CD1c-positive myeloid dendritic cell (primary cell): ENCODE results near the gene TIE1.

ENCODE experiments used
- DNase-seq: peaks from one replicate; pipeline ENCODE4 v3.0.0-alpha.2; 2016; ENCODE audit errors: extremely low spot score

Gene TIE1

DNA sequence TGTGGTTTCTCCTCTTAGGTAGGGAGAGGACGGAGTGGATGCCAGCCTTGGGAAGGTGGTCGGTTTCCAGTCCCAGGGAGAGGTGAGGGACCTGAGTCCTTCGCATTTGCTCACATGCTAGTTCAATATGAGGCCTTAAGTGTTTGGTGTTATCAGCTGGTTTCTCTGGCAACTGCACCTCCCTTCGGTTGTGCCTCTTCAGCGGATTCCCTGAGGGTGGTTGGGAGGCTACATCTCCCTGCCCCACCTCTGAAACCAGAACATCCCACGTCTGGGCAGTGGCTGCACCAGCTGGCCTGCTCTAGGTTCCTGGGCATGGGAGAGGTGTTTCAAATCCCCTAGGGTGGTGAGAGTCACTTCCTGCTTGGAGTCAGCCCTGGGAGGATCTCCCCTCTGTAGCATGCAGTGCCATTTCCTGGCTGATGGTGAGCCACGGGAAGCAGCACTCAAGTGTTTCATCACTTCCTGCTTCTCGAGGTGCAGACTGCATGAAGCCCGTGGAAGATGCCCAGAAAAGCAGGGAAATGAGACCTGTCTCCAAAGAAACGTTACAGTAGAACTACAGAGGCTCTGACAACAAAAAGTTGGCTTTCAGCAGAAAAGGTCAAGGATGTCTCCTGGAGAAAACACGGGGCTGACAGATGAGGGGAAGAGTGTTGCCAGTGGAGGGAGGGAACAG, 26.5 kb upstream of the TIE1 start:
- peak; percentile 66 for DNase-seq

- DNase-seq, result no peak
These were observed 26.0 kb upstream of the TIE1 start for GRCh38 chr1:43274804-43275180.

GRCh38 chr1:43275826-43276620, 24.8 kb upstream of the TIE1 start:
- DNase-seq, result no peak

GRCh38 chr1:43276673-43277072, 24.1 kb upstream of the TIE1 start:
- no peak for DNase-seq

GRCh38 chr1:43277116-43277876, 23.5 kb upstream of the TIE1 start:
- no peak for DNase-seq

DNA sequence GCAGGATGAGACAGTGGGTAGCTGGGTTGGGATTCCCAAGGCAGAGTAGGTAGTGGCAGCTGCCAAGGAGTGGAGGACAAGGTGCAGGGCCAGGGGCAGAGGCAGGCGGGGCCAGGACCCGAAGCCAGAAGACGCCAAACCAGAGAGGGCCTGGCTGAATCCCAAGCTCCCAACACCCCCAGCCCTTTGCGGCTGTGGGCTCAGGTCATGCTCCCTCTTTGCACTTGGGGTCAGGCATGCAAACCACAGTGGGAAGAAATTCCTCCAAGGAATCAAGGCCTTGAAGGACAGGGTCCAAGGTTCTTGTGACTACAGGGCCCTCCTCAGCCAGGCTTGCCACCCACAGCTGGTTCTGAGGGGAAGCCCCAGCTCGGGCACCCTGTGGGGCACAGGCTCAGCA, 21.6 kb upstream of the TIE1 start:
- no peak for DNase-seq

GRCh38 chr1:43279666-43280065, 21.1 kb upstream of the TIE1 start:
- no peak for DNase-seq

- DNase-seq, result no peak
These were observed 20.1 kb upstream of the TIE1 start for GRCh38 chr1:43280692-43281091.

DNA sequence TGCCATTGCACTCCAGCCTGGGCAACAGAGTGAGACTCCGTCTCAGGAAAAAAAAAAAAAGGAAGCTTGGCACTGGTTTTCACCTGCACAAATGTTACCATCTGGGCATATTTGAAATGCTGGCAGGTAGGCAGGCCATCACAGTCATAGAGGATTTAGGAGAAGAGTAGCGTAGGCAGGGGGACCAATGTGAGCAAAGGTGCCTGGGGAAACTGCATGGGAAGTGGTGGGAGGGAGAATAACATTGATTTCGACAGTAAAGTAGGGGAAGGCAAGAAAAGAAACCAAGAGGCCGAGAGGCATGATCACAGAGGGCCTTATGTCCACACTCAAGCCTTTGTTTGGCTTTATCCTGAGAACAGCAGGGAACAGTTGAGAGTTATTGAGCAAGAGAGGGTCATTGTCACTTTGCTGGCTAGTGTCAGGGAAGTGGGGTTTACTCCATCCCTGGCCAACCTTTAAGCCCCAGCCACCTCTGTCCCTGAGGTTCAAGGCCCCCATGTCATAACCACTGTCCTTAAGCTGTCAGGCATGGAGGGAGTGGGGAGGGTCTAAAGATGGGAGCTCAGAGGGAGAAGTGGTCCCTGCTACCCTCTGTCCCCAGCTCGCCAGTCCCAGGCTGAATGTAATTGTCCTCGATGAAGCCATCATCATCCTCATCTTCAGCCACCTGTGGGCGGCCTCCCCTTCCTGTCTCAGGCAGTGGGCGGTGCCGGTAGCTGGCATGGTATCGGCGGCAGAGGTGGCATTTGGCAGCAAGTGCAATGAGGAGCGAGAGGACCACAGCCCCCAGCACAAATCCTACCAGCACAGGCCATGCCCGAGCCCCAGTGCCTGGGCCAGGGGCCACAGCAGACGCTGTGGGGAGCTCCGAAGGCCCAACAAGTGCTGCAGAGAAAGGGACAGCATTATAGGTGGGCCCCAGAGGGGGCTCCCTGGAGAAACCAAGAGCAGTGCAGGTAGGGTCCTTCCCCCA, 18.3 kb upstream of the TIE1 start:
- DNase-seq, result no peak

DNA sequence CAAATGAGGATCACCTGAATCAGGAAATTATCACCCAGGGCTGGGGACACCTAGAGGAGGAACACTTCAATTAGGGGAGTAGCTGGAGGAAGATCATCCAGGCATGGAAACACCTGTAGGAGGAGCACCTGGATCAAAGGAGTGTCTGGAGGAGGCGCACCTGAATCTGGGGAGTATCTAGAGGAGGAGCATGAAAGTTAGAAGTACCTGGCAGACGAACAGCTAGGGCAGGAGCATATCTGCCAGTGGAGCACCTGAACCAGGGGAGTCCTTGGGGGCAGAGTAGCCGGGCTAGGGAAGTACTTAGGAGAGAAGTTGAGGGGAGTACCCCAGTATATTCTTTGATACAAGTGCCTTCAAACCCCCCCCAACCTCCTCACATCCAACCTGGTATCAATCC, 16.7 kb upstream of the TIE1 start:
- DNase-seq, result no peak

- DNase-seq, result peak; percentile 11
These were observed 16.2 kb upstream of the TIE1 start for GRCh38 chr1:43284546-43285110.

- DNase-seq, result no peak
These were observed 15.4 kb upstream of the TIE1 start, which contains the start of gene C1orf210 for GRCh38 chr1:43285269-43285990. Gene C1orf210, minus strand, starts transcription at chr1:43285581. Its CDS starts 2,311 bp downstream, at chr1:43283270.

- DNase-seq, result no peak
These were observed 14.7 kb upstream of the TIE1 start for GRCh38 chr1:43286115-43286514.

GRCh38 chr1:43286533-43286932, 14.2 kb upstream of the TIE1 start:
- DNase-seq, result no peak

DNA sequence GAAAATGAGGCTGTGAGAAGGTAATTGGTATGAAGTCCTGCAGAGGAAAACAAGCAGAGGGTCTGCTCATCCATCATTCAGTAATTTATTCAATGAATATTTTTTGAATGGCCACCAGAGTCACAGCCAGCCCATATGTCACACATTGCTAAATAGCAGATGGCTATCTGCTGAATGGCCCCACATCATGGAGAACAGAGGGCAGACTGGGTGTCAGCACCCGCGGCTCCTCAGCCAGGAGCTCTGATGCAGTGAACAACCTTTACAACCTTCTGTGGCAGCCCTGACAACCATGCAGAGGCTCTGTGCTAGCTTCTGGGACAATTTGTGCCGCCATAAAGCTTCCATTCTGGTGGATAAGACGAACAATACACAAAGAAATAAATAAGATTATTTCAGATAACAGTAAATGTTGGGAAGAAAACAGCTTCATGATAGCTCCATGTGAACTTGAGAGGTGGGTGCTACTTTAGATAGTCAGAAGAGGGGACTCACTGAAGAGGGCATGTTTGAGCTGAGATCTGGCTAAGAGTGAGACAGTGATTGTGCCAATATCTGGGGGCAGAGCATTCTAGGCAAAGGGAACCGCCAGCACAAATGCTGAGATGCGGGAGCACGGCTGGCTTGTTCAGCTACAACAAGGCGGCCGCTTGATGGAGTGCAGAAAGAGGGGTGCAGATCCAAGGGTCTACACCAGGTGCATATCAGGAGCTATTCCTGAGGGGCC, 12.6 kb upstream of the TIE1 start:
- DNase-seq, result no peak

GRCh38 chr1:43288785-43289706, 11.7 kb upstream of the TIE1 start:
- no peak for DNase-seq

DNA sequence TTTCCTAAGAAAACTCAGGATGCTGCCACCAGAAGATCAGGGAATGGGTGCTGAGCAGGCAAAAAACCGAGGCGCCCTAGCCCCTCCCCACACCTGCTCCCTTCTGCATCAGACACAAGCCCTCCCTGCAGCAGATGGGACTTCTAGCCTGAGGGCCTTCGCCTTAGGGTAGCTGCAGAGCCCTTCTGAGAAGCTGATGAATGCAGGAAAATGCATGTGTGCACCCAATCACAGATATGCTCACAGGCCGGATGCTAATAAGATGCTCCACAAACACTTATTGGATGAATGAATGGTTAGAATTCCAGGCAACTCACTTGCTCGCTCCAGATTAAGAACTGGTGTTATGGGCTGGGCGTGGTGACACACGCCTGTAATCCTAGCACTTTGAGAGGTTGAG, 8.6 kb upstream of the TIE1 start:
- no peak for DNase-seq

DNA sequence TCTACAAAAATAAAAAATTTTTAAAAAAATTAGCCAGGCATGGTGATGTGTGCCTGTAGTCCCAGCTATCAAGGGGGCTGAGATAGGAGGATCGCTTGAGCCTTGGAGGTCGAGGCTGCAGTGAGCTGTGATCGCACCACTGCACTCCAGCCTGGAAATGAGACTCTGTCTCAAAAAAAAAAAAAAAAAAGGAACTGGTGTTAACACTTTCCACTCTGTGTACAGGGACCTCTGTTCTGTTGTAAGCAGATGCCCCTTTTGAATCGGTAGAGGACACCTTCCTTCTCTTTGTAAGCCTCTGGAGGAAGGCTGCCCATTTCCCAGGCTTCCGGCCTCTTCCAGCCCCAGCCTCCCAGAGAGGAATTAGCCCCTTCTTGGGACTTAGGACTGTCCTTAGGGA, 8.1 kb upstream of the TIE1 start:
- DNase-seq, result no peak

DNA sequence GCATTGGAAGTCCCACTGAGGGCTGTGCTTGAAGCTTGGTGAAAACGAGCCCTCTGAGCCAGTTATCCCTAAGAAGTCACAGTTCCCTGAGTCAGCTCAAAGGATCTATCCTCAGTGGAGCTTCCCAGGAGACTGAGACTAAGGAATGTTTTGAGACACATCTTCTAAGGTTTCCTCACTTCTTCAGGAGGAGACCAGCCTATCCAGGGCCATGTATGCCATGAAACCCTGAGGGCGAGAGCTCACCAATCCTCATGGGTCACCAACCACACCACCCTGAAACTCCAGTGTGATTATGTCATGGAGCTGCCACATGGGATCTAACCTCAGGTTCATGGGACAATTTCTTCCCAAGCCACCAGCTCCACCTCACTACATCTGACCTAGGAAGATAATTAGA, 7.6 kb upstream of the TIE1 start:
- no peak for DNase-seq
